Neural progenitor cell (in vitro differentiated cells): ENCODE measurements around the gene NOXRED1. TPM values are rescaled to one million over a fixed set of nuclear protein-coding genes. Genes with fewer than 3 reads are reported as not detected.
A peak's percentile ranks its signal among the peaks of the same experiment; 100 is the strongest.

ENCODE experiments used
- DNase-seq: peaks from one replicate; pipeline ENCODE4 v3.0.0-alpha.2; 2016; ENCODE audit warnings: low spot score
- H2AFZ ChIP-seq: fragments of 200-600 bp; sonication (generic); replicated peaks from 2 replicates; pipeline ENCODE4 v1.6.1; 2016; ENCODE audit warnings: antibody characterized with exemption
- H3F3A ChIP-seq: fragments of 200-600 bp; sonication (generic); 2 replicates; pipeline ENCODE4 v1.6.1; 2016; ENCODE audit warnings: antibody characterized with exemption, low read depth
- H3K27ac ChIP-seq: fragments of 200-600 bp; sonication (generic); 2 replicates; pipeline ENCODE4 v1.5.1; 2016; ENCODE audit warnings: mild to moderate bottlenecking
- H3K27me3 ChIP-seq: fragments of 200-600 bp; sonication (generic); 2 replicates; pipeline ENCODE4 v1.6.1; 2016; ENCODE audit warnings: mild to moderate bottlenecking, moderate library complexity
- H3K36me3 ChIP-seq: fragments of 200-600 bp; sonication (generic); 2 replicates; pipeline ENCODE4 v1.5.1; 2016
- H3K4me1 ChIP-seq: fragments of 200-600 bp; sonication (generic); 2 replicates; pipeline ENCODE4 v1.6.1; 2016; ENCODE audit warnings: mixed run types
- H3K4me2 ChIP-seq: fragments of 200-600 bp; sonication (generic); 2 replicates; pipeline ENCODE4 v1.6.1; 2016
- H3K4me3 ChIP-seq: fragments of 200-600 bp; sonication (generic); 2 replicates; pipeline ENCODE4 v1.5.1; 2016
- H3K79me2 ChIP-seq: fragments of 200-600 bp; sonication (generic); 2 replicates; pipeline ENCODE4 v1.6.1; 2016; ENCODE audit warnings: low read depth
- H3K9ac ChIP-seq: fragments of 200-600 bp; sonication (generic); 2 replicates; pipeline ENCODE4 v1.6.1; 2016
- H3K9me3 ChIP-seq: fragments of 200-600 bp; sonication (generic); 2 replicates; pipeline ENCODE4 v1.5.1; 2016; ENCODE audit warnings: low read depth
- H4K20me1 ChIP-seq: fragments of 200-600 bp; sonication (generic); 2 replicates; pipeline ENCODE4 v1.6.1; 2016; ENCODE audit warnings: low read depth
- H3K27ac Mint-ChIP-seq: 3 replicates; pipeline ENCODE4 v1.8.0; 2021; ENCODE audit warnings: mixed read lengths
- H3K27me3 Mint-ChIP-seq: 2 replicates; pipeline ENCODE4 v1.8.0; 2022; ENCODE audit warnings: low read depth, mild to moderate bottlenecking, inconsistent platforms, moderate library complexity, mixed read lengths; ENCODE audit not compliant: insufficient read depth
- H3K36me3 Mint-ChIP-seq: 3 replicates; pipeline ENCODE4 v1.8.0; 2021; ENCODE audit warnings: mixed read lengths
- H3K4me1 Mint-ChIP-seq: 3 replicates; pipeline ENCODE4 v1.8.0; 2021; ENCODE audit warnings: mixed read lengths
- H3K4me3 Mint-ChIP-seq: 3 replicates; pipeline ENCODE4 v1.8.0; 2021; ENCODE audit warnings: mild to moderate bottlenecking, moderate library complexity, mixed read lengths
- H3K9me3 Mint-ChIP-seq: 3 replicates; pipeline ENCODE4 v1.8.0; 2020; ENCODE audit warnings: mixed read lengths
- CTCF ChIP-seq: fragments of 200-600 bp; sonication (generic); IDR thresholded peaks from 2 replicates; pipeline ENCODE4 v1.5.1; 2017; ENCODE audit warnings: antibody characterized with exemption, mild to moderate bottlenecking
- EZH2 ChIP-seq: fragments of 200-600 bp; sonication (generic); IDR thresholded peaks from 2 replicates; pipeline ENCODE4 v1.6.1; 2017; ENCODE audit warnings: antibody characterized with exemption, mild to moderate bottlenecking, moderate library complexity
- EZH2phosphoT487 ChIP-seq: fragments of 200-600 bp; sonication (generic); IDR thresholded peaks from 2 replicates; pipeline ENCODE4 v1.6.1; 2017; ENCODE audit warnings: antibody characterized with exemption
- total RNA-seq: library from RNA; depleted of rRNA; stranded (reverse); fragments of >200 nt; gene quantifications from 2 replicates; pipeline ENCODE4 v1.2.3, GENCODE V29; 2015; ENCODE audit warnings: low replicate concordance

The NOXRED1 gene
- total RNA-seq = 0.07 and 0.40 TPM in 2 replicates

GRCh38 chr14:77423423-77423822 is at the start of gene NOXRED1:
Gene NOXRED1, minus strand, starts transcription at chr14:77423523. Its CDS starts 634 bp downstream, at chr14:77422889.
- Histone ChIP-seq H3F3A (no peaks in the 10 kb centered on the region), H3K27me3 (no peaks in the 10 kb centered on the region), H3K9ac (no peak within 1 kb of the TSS), H4K20me1 (no peaks in the 10 kb centered on the region), H3K4me3 (no peak within 1 kb of the TSS), H3K9me3 (peaks cover 7% of the 10 kb centered on the region), H3K79me2 (no peaks in the 10 kb centered on the region), H3K4me2 (no peak within 1 kb of the TSS), H3K27ac (no peak within 1 kb of the TSS), H2AFZ (no peak within 1 kb of the TSS), H3K36me3 (peaks cover 5% of the 10 kb centered on the region), H3K4me1 (no peaks in the 10 kb centered on the region)
- Mint-ChIP-seq H3K27ac (no peak within 1 kb of the TSS), H3K27me3 (no peaks in the 10 kb centered on the region), H3K4me3 (no peak within 1 kb of the TSS), H3K9me3 (peaks cover 12% of the 10 kb centered on the region), H3K4me1 (no peaks in the 10 kb centered on the region), H3K36me3 (peaks cover 33% of the 10 kb centered on the region)
- TF ChIP-seq EZH2phosphoT487 = no peak
- no peak for TF ChIP-seq EZH2
- TF ChIP-seq CTCF = no peak
- no peak for DNase-seq

GRCh38 chr14:77470224-77470870 is 47.0 kb upstream of the NOXRED1 start:
- no peaks in the 10 kb centered on the region for H4K20me1 ChIP-seq
- H3K9me3 ChIP-seq = no peaks in the 10 kb centered on the region
- no peak overlapping the region for H3K4me2 ChIP-seq
- peaks cover 19% of the 10 kb centered on the region for H3K36me3 Mint-ChIP-seq
- no peak for TF ChIP-seq EZH2phosphoT487
- TF ChIP-seq CTCF = no peak
- no peak for TF ChIP-seq EZH2
- H3F3A ChIP-seq = peaks cover 9% of the 10 kb centered on the region
- no peak overlapping the region for H2AFZ ChIP-seq
- no peaks in the 10 kb centered on the region for H3K4me1 Mint-ChIP-seq
- H3K4me3 ChIP-seq = no peak overlapping the region
- no peaks in the 10 kb centered on the region for H3K9me3 Mint-ChIP-seq
- peaks cover 6% of the 10 kb centered on the region for H3K27me3 Mint-ChIP-seq
- no peak for DNase-seq
- no peak overlapping the region for H3K27ac ChIP-seq
- H3K4me3 Mint-ChIP-seq = no peak overlapping the region
- H3K27me3 ChIP-seq = no peaks in the 10 kb centered on the region
- no peaks in the 10 kb centered on the region for H3K36me3 ChIP-seq
- no peaks in the 10 kb centered on the region for H3K79me2 ChIP-seq
- H3K4me1 ChIP-seq = peaks cover 2% of the 10 kb centered on the region
- H3K9ac ChIP-seq = no peak overlapping the region
- H3K27ac Mint-ChIP-seq = peak overlapping the region; percentile 63

- Histone ChIP-seq H3K9ac (no peak overlapping the region), H3K36me3 (peaks cover 4% of the 10 kb centered on the region), H3K27me3 (no peaks in the 10 kb centered on the region), H3K4me3 (no peak overlapping the region), H2AFZ (no peak overlapping the region), H3K4me1 (peaks cover 2% of the 10 kb centered on the region), H3K27ac (peak overlapping the region; percentile 29), H4K20me1 (no peaks in the 10 kb centered on the region), H3K9me3 (no peaks in the 10 kb centered on the region), H3K79me2 (no peaks in the 10 kb centered on the region), H3K4me2 (no peak overlapping the region), H3F3A (peaks cover 9% of the 10 kb centered on the region)
- DNase-seq = no peak
- TF ChIP-seq EZH2phosphoT487 (no peak), CTCF (no peak), EZH2 (no peak)
- H3K4me1 Mint-ChIP-seq = no peaks in the 10 kb centered on the region
- no peaks in the 10 kb centered on the region for H3K9me3 Mint-ChIP-seq
- no peak overlapping the region for H3K27ac Mint-ChIP-seq
- no peak overlapping the region for H3K4me3 Mint-ChIP-seq
- H3K36me3 Mint-ChIP-seq = peaks cover 24% of the 10 kb centered on the region
- H3K27me3 Mint-ChIP-seq = peaks cover 5% of the 10 kb centered on the region
Measured at GRCh38 chr14:77469539-77469938, 46.2 kb upstream of the NOXRED1 start.
